Gastrocnemius medialis (tissue), 4 donors: ENCODE measurements around the gene PRDM2. TPM values are rescaled to one million over a fixed set of nuclear protein-coding genes. Genes with fewer than 3 reads are reported as not detected.

Source experiments
- ATAC-seq, 2 donors: fragments of 150-250 bp; one replicate each; pipeline ENCODE4 v1.9.1; 2016
- DNase-seq, 2 donors: peaks; one replicate each; pipeline ENCODE4 v3.0.0-alpha.2; 2019
- H3K27ac ChIP-seq, 4 donors: fragments of 200-600 bp; sonication (generic); 1 replicate in 1 of 4; 2 replicates in 3 of 4; pipeline ENCODE4 v1.5.1; 2016 to 2018; ENCODE audit warnings: mild to moderate bottlenecking in 2 of 4, moderate library complexity in 1 of 4
- H3K27me3 ChIP-seq, 3 donors: fragments of 200-600 bp; sonication (generic) in 2 of 3; 1 replicate in 1 of 3; 2 replicates in 2 of 3; pipeline versions ENCODE4 v1.5.1 to v1.6.0; 2016 to 2019; ENCODE audit warnings: mild to moderate bottlenecking in 1 of 3, moderate library complexity in 1 of 3
- H3K36me3 ChIP-seq, 2 donors: fragments of 200-600 bp; sonication (generic) in 1 of 2; one replicate each; pipeline ENCODE4 v1.5.1; 2017 to 2018
- H3K4me1 ChIP-seq, 2 donors: fragments of 200-600 bp; sonication (generic) in 1 of 2; one replicate each; pipeline ENCODE4 v1.5.1; 2016 to 2017; ENCODE audit warnings: mild to moderate bottlenecking in 2 of 2
- H3K4me3 ChIP-seq, 4 donors: fragments of 200-600 bp; sonication (generic) in 3 of 4; 1 replicate in 1 of 4; 2 replicates in 3 of 4; pipeline ENCODE4 v1.5.1; 2016 to 2019; ENCODE audit warnings: mild to moderate bottlenecking in 2 of 4
- H3K9me3 ChIP-seq, 3 donors: fragments of 200-600 bp; sonication (generic) in 2 of 3; 1 replicate in 1 of 3; 2 replicates in 2 of 3; pipeline ENCODE4 v1.5.1; 2016 to 2019
- CTCF ChIP-seq, 5 experiments: fragments of 450-650 bp in 3 of 5; fragments of 200-600 bp in 2 of 5; sonication (generic) in 2 of 5; IDR thresholded peaks in 4 of 5; conservative IDR thresholded peaks in 1 of 5; 1 replicate in 4 of 5; 2 replicates in 1 of 5; pipeline ENCODE4 v1.5.1; 2016 to 2019; ENCODE audit warnings: antibody characterized with exemption in 5 of 5, mild to moderate bottlenecking in 3 of 5, moderate library complexity in 3 of 5
- POLR2A ChIP-seq, 2 donors: fragments of 450-650 bp; IDR thresholded peaks; one replicate each; pipeline ENCODE4 v1.6.1; 2017; ENCODE audit warnings: antibody characterized with exemption in 2 of 2, mild to moderate bottlenecking in 2 of 2, moderate library complexity in 2 of 2
- in situ Hi-C, 4 donors: fragments of 200-750 bp; cut with MboI; loops; one replicate each; pipeline versions ENCODE4 v1.15.0 to v1.8.0; 2017; ENCODE audit warnings: low sequenced_read_pairs in 4 of 4
- intact Hi-C: fragments of 100-400 bp; cut with DNase I; formaldehyde crosslinking; loops from one replicate; pipeline ENCODE4 v1.15.1; 2023; ENCODE audit warnings: low total_unique reads
- total RNA-seq, 4 donors: library from RNA; depleted of rRNA; stranded (reverse); fragments of >200 nt; gene quantifications; one replicate each; pipeline versions ENCODE4 v1.1.0 to v1.2.3, GENCODE V29; 2016

Gene PRDM2
- total RNA-seq, 4 donors from 2014 or later: 24.1 to 38.3 (median 35.6) TPM

- TF ChIP-seq POLR2A (IDR thresholded peaks at IDR 0.05) (no peak), CTCF (IDR thresholded peaks at IDR 0.05 in 4 of 5, conservative IDR thresholded peaks at IDR 0.05 in 1 of 5) (no peak)
- in situ Hi-C loops: no loop called here
- no peak for DNase-seq
- intact Hi-C loops: no loop called here
- no peaks in the 10 kb centered on the region for H3K9me3 ChIP-seq
- no peaks in the 10 kb centered on the region for H3K27me3 ChIP-seq
- no peak for ATAC-seq
- H3K36me3 ChIP-seq: no peaks in the 10 kb centered on the region
- no peak overlapping the region for H3K4me3 ChIP-seq
- peaks cover 17 to 29% of the 10 kb centered on the region in 2 donors for H3K4me1 ChIP-seq
- H3K27ac ChIP-seq: no peak overlapping the region
These were observed 33.7 kb downstream of the PRDM2 start for GRCh38 chr1:13733711-13734110.

GRCh38 chr1:13735168-13735930, 35.4 kb downstream of the PRDM2 start:
- H3K4me3 ChIP-seq: no peak overlapping the region
- no peaks in the 10 kb centered on the region for H3K9me3 ChIP-seq
- no peak for DNase-seq
- H3K4me1 ChIP-seq: peaks cover 16 to 27% of the 10 kb centered on the region in 2 donors
- TF ChIP-seq POLR2A (IDR thresholded peaks at IDR 0.05) (no peak), CTCF (IDR thresholded peaks at IDR 0.05 in 4 of 5, conservative IDR thresholded peaks at IDR 0.05 in 1 of 5) (no peak)
- no peak overlapping the region for H3K27ac ChIP-seq
- in situ Hi-C loops (no loop called here), intact Hi-C loops (no loop called here)
- no peak for ATAC-seq
- no peaks in the 10 kb centered on the region for H3K36me3 ChIP-seq
- H3K27me3 ChIP-seq: no peaks in the 10 kb centered on the region

GRCh38 chr1:13737398-13737797, 37.4 kb downstream of the PRDM2 start:
- Histone ChIP-seq H3K9me3 (no peaks in the 10 kb centered on the region), H3K4me1 (peaks cover 5 to 8% of the 10 kb centered on the region in 2 donors), H3K27me3 (no peaks in the 10 kb centered on the region), H3K36me3 (peaks cover 0 to 5% of the 10 kb centered on the region in 2 donors), H3K4me3 (no peak overlapping the region), H3K27ac (no peak overlapping the region)
- DNase-seq: no peak
- TF ChIP-seq CTCF (IDR thresholded peaks at IDR 0.05 in 4 of 5, conservative IDR thresholded peaks at IDR 0.05 in 1 of 5): no peak
- no peak for TF ChIP-seq POLR2A (IDR thresholded peaks at IDR 0.05)
- in situ Hi-C loops (no loop called here), intact Hi-C loops (no loop called here)
- no peak for ATAC-seq

DNA sequence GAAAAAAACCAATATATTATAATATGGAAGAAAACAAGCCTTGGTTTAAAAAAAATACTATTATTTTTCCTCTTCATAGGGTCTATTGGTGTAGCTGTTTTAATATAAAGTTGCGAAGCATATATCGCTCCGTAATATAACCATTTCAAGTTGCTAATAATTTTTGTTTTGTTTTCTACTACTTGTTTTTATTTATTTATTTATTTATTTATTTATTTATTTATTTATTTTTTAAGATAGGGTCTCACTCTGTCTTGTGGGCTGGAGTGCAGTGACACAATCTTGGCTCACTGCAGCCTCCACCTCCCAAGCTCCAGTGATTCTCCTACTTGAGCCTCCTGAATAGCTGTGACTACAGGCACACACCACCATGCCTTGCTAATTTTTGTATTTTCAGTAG, 46.4 kb downstream of the PRDM2 start:
- H3K27ac ChIP-seq: no peak overlapping the region
- TF ChIP-seq POLR2A (IDR thresholded peaks at IDR 0.05) (no peak), CTCF (IDR thresholded peaks at IDR 0.05 in 4 of 5, conservative IDR thresholded peaks at IDR 0.05 in 1 of 5) (no peak)
- intact Hi-C loops: loop anchor here (5.0 kb wide), 1 partner anchor 44 kb away; the partner anchor contains the start of gene PRDM2
- H3K27me3 ChIP-seq: no peaks in the 10 kb centered on the region
- no peak overlapping the region for H3K4me3 ChIP-seq
- H3K36me3 ChIP-seq: peaks cover 0 to 7% of the 10 kb centered on the region in 2 donors
- peaks cover 15 to 17% of the 10 kb centered on the region in 2 donors for H3K4me1 ChIP-seq
- in situ Hi-C loops: no loop called here
- ATAC-seq: no peak
- no peak for DNase-seq
- H3K9me3 ChIP-seq: no peaks in the 10 kb centered on the region
